MCF 10A (cell line): ENCODE measurements around the gene SF3A2. TPM values are rescaled to one million over a fixed set of nuclear protein-coding genes. Genes with fewer than 3 reads are reported as not detected.

Source experiments
- BruUV-seq: library from RNA; stranded (reverse); fragments of 400-500 nt; replicated peaks from 2 replicates; lab custom pipeline; 2021; lab: Mats Ljungman, UMichigan
- CTCF ChIA-PET: fragments of 300-600 bp; sonication (Branson Sonifier 250); formaldehyde crosslinking; extraction: SDS; loops from one replicate; lab custom pipeline; 2021; ENCODE audit warnings: antibody characterized with exemption, inconsistent platforms; lab: Yijun Ruan, JAX
- POLR2A ChIA-PET: fragments of 300-600, 350-650 bp; sonication (Branson Sonifier 250); formaldehyde crosslinking; extraction: SDS; loops from one replicate; lab custom pipeline; 2020; ENCODE audit warnings: antibody characterized with exemption, inconsistent platforms; lab: Yijun Ruan, JAX
- DNase-seq: peaks from one replicate; pipeline ENCODE4 v3.0.0-alpha.2; 2018; ENCODE audit not compliant: unreplicated experiment
- H3K27ac Mint-ChIP-seq: one replicate; pipeline ENCODE4 v1.8.0; 2022; ENCODE audit warnings: mild to moderate bottlenecking, low read depth, mixed read lengths; ENCODE audit not compliant: unreplicated experiment
- H3K27me3 Mint-ChIP-seq: one replicate; pipeline ENCODE4 v1.8.0; 2022; ENCODE audit warnings: mixed read lengths; ENCODE audit not compliant: insufficient read depth, unreplicated experiment
- H3K36me3 Mint-ChIP-seq: one replicate; pipeline ENCODE4 v1.8.0; 2022; ENCODE audit warnings: mild to moderate bottlenecking, moderate library complexity, mixed read lengths; ENCODE audit not compliant: insufficient read depth, unreplicated experiment
- H3K4me1 Mint-ChIP-seq: one replicate; pipeline ENCODE4 v1.8.0; 2022; ENCODE audit warnings: mixed read lengths; ENCODE audit not compliant: insufficient read depth, unreplicated experiment
- H3K4me3 Mint-ChIP-seq: one replicate; pipeline ENCODE4 v1.8.0; 2022; ENCODE audit warnings: mild to moderate bottlenecking, moderate library complexity, mixed read lengths; ENCODE audit not compliant: unreplicated experiment
- H3K9me3 Mint-ChIP-seq: one replicate; pipeline ENCODE4 v1.8.0; 2022; ENCODE audit warnings: mixed read lengths; ENCODE audit not compliant: unreplicated experiment
- intact Hi-C: fragments of 100-400 bp; cut with micrococcal nuclease; formaldehyde crosslinking; loops from 2 replicates; pipeline ENCODE4 v1.14.1; 2022
- total RNA-seq: library from RNA; stranded (reverse); gene quantifications from 2 replicates; pipeline ENCODE4 v1.2.3, GENCODE V29; 2022
- TF ChIP-seq, protein P1 (sequence below): fragments of 200-600 bp; IDR thresholded peaks from one replicate; pipeline ENCODE4 v1.8.0; 2022; ENCODE audit warnings: antibody characterized with exemption, mild to moderate bottlenecking; ENCODE audit not compliant: unreplicated experiment

Gene SF3A2
- total RNA-seq, 1 experiment from 2014 or later: 101 TPM

- Mint-ChIP-seq H3K9me3 (no peaks in the 10 kb centered on the region), H3K4me3 (no peak within 1 kb of the TSS), H3K27ac (no peak within 1 kb of the TSS), H3K4me1 (peaks cover 5% of the 10 kb centered on the region), H3K36me3 (peaks cover 52% of the 10 kb centered on the region), H3K27me3 (no peaks in the 10 kb centered on the region)
- intact Hi-C loops: no loop called here
- DNase-seq: no peak
- TF ChIP-seq, protein P1, sequence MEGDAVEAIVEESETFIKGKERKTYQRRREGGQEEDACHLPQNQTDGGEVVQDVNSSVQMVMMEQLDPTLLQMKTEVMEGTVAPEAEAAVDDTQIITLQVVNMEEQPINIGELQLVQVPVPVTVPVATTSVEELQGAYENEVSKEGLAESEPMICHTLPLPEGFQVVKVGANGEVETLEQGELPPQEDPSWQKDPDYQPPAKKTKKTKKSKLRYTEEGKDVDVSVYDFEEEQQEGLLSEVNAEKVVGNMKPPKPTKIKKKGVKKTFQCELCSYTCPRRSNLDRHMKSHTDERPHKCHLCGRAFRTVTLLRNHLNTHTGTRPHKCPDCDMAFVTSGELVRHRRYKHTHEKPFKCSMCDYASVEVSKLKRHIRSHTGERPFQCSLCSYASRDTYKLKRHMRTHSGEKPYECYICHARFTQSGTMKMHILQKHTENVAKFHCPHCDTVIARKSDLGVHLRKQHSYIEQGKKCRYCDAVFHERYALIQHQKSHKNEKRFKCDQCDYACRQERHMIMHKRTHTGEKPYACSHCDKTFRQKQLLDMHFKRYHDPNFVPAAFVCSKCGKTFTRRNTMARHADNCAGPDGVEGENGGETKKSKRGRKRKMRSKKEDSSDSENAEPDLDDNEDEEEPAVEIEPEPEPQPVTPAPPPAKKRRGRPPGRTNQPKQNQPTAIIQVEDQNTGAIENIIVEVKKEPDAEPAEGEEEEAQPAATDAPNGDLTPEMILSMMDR: no peak
- ChIA-PET POLR2A (interaction anchor here (0.5 to 1.8 kb wide), 4 partner anchors 9 to 116 kb away, joined by 3 to 7 read pairs (median 3); no protein-coding TSS in a partner anchor), CTCF (no interaction called here)
- no TSS peak for BruUV-seq
These were observed 12.6 kb downstream of the SF3A2 start, which contains the start of gene AMH for GRCh38 chr19:2249010-2249866. TSS of gene AMH (plus strand) at chr19:2249323. CDS start at chr19:2249333, 10 bp downstream.

DNA sequence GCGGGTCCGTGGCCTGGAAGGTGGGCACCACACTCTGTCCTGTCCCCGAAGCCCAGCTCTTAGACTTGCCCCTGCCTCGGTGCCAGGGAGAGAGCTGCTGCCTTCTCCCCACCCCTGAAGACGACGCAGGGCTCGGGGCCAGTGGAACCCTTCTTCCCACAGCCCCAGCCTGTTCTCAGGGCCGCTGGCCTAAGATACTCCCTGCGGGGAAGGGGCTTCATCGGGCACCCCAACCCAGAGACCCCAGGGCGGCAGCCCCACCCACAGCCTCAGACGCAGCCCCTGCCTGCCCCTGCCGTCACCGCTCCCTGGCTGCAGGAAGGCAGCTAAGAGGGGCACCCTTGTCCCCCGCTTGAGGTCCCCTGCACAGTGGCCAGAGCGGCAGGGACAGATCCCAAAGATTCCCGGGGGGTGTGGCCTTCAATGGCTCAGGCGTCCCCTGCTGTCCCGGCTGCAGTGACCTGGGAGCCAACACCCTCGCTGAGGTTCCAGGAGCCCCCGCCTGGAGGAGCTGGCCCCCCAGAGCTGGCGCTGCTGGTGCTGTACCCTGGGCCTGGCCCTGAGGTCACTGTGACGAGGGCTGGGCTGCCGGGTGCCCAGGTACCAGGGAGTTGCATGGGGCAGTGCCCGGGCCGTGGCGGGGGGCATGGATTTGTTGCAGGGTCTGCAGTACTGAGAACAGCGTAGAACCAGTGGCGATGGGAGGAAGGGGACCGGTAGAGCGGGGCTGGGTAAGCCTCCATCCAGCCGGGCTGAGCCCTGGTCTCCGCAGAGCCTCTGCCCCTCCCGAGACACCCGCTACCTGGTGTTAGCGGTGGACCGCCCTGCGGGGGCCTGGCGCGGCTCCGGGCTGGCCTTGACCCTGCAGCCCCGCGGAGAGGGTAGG is 13.5 kb downstream of the SF3A2 start:
- ChIA-PET CTCF (no interaction called here), POLR2A (interaction anchor here (0.7 to 1.8 kb wide), 4 partner anchors 8 to 213 kb away, joined by 3 to 7 read pairs (median 4); no protein-coding TSS in a partner anchor)
- H3K4me1 Mint-ChIP-seq: peaks cover 5% of the 10 kb centered on the region
- H3K4me3 Mint-ChIP-seq: no peak overlapping the region
- no peaks in the 10 kb centered on the region for H3K9me3 Mint-ChIP-seq
- DNase-seq: no peak
- no peak overlapping the region for H3K27ac Mint-ChIP-seq
- no TSS peak for BruUV-seq
- TF ChIP-seq, protein P1: no peak
- H3K27me3 Mint-ChIP-seq: no peaks in the 10 kb centered on the region
- peaks cover 43% of the 10 kb centered on the region for H3K36me3 Mint-ChIP-seq
- intact Hi-C loops: no loop called here

DNA sequence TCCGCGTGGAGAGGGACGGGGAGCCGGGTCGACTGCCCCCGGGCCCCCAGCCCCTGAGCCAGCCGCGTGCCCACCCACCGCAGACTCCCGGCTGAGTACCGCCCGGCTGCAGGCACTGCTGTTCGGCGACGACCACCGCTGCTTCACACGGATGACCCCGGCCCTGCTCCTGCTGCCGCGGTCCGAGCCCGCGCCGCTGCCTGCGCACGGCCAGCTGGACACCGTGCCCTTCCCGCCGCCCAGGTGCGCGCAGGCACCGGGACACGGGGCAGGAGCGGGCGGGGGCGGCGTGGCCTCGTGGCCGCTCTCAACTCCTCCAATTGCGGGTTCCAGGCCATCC is 14.1 kb downstream of the SF3A2 start:
- CTCF ChIA-PET: no interaction called here
- H3K27me3 Mint-ChIP-seq: no peaks in the 10 kb centered on the region

More for the DNA sequence above, 14.1 kb downstream of the SF3A2 start:
- POLR2A ChIA-PET: interaction anchor here (1.5 kb wide), 1 partner anchor 12 kb away, joined by 4 read pairs; no protein-coding TSS in a partner anchor
- no TSS peak for BruUV-seq
- DNase-seq: no peak
- Mint-ChIP-seq H3K9me3 (no peaks in the 10 kb centered on the region), H3K27ac (no peak overlapping the region), H3K4me3 (no peak overlapping the region), H3K4me1 (peaks cover 4% of the 10 kb centered on the region), H3K36me3 (peaks cover 37% of the 10 kb centered on the region)
- intact Hi-C loops: no loop called here
- TF ChIP-seq, protein P1: no peak
